NB4 (cell line): ENCODE measurements around the gene BCAT1.

Experiments used
- POLR2A ChIP-seq: IDR thresholded peaks from 2 replicates; pipeline ENCODE4 v1.6.1; 2011; ENCODE audit warnings: mild to moderate bottlenecking; ENCODE audit not compliant: insufficient read length; ENCODE audit errors: extremely low read depth
- TF ChIP-seq, protein P1 (sequence below): IDR thresholded peaks from one replicate; pipeline ENCODE4 v1.5.1; 2012; ENCODE audit warnings: low read depth, low read length

DNA sequence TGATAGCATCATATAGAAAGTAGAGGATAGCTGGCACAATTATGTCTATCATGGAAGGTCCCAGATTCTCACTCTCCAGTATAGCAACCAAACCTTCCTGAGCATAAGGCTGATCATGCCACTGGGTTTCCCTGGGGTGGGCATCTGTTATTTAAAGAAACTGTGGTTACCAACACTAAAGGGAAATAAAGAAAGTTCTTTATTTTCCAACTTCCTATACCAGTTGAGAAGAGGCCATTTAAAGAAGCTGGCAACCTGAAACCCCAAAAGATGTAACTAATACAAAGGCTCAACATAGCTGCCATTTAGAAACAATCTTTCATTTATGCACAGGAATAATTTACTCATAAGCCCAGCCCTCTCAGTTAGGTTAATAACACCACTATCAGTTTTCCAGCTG lies 3.1 kb downstream of the BCAT1 start:
- TF ChIP-seq, protein P1, sequence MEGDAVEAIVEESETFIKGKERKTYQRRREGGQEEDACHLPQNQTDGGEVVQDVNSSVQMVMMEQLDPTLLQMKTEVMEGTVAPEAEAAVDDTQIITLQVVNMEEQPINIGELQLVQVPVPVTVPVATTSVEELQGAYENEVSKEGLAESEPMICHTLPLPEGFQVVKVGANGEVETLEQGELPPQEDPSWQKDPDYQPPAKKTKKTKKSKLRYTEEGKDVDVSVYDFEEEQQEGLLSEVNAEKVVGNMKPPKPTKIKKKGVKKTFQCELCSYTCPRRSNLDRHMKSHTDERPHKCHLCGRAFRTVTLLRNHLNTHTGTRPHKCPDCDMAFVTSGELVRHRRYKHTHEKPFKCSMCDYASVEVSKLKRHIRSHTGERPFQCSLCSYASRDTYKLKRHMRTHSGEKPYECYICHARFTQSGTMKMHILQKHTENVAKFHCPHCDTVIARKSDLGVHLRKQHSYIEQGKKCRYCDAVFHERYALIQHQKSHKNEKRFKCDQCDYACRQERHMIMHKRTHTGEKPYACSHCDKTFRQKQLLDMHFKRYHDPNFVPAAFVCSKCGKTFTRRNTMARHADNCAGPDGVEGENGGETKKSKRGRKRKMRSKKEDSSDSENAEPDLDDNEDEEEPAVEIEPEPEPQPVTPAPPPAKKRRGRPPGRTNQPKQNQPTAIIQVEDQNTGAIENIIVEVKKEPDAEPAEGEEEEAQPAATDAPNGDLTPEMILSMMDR, result no peak
- no peak for TF ChIP-seq POLR2A
